GM12878 (cell line): ENCODE measurements around the gene SETMAR. TPM values are rescaled to one million over a fixed set of nuclear protein-coding genes. Genes with fewer than 3 reads are reported as not detected.

Experiments used
- ATAC-seq: fragments of 200-7000 bp; cut with Tn5 transposase; 3 replicates; pipeline ENCODE4 v1.9.1; 2020; ENCODE audit warnings: mild to moderate bottlenecking, moderate library complexity
- BruUV-seq: library from RNA; stranded (reverse); fragments of 400-500 nt; replicated peaks from 2 replicates; lab custom pipeline; 2021; lab: Mats Ljungman, UMichigan
- CTCF ChIA-PET: fragments of 300-600 bp; sonication (Branson Sonifier 250); formaldehyde crosslinking; extraction: SDS; loops from one replicate; lab custom pipeline; 2021; ENCODE audit warnings: inconsistent platforms; lab: Yijun Ruan, JAX
- POLR2A ChIA-PET: fragments of 350-600 bp; formaldehyde crosslinking; extraction: SDS; loops from one replicate; lab custom pipeline; 2021; ENCODE audit warnings: inconsistent platforms; lab: Charles Lee
- RAD21 ChIA-PET: fragments of 300-600 bp; sonication (Branson Sonifier 250); formaldehyde crosslinking; loops from one replicate; lab custom pipeline; 2023; ENCODE audit warnings: antibody characterized with exemption; ENCODE audit not compliant: unreplicated experiment; lab: Charles Lee
- SMC1A ChIA-PET: fragments of 300-600 bp; sonication (Branson Sonifier 250); formaldehyde crosslinking; loops from one replicate; lab custom pipeline; 2023; ENCODE audit not compliant: unreplicated experiment, uncharacterized antibody; lab: Charles Lee
- DNase-seq: peaks from one replicate; pipeline ENCODE4 v3.0.0-alpha.2; 2011; ENCODE audit warnings: low read depth, low spot score
- FAIRE-seq: peaks from 3 replicates; lab custom pipeline; 2011; peaks lifted over from hg19 to GRCh38; lab: Jason Lieb, UNC
- H2AFZ ChIP-seq: 2 replicates; pipeline ENCODE4 v1.6.0; 2011; ENCODE audit warnings: low read depth, low read length, control low read depth; ENCODE audit not compliant: control insufficient read depth
- H3K27ac ChIP-seq: 2 replicates; pipeline ENCODE4 v1.5.1; 2011; ENCODE audit warnings: control low read depth; ENCODE audit not compliant: control insufficient read depth, insufficient read depth
- H3K27me3 ChIP-seq, 2 experiments: replicated peaks in 1 of 2; 2 replicates each; pipeline versions ENCODE4 v1.6.0 to v1.6.1; 2011; ENCODE audit warnings: low read length in 1 of 2; ENCODE audit not compliant: control insufficient read depth in 2 of 2, insufficient read depth in 2 of 2
- H3K36me3 ChIP-seq, 2 experiments: 2 replicates each; pipeline ENCODE4 v1.5.1; 2011; ENCODE audit warnings: low read length in 1 of 2; ENCODE audit not compliant: control insufficient read depth in 2 of 2, insufficient read depth in 2 of 2
- H3K4me1 ChIP-seq: 2 replicates; pipeline ENCODE4 v1.6.1; 2011; ENCODE audit warnings: mild to moderate bottlenecking, low read length, moderate library complexity, mixed read lengths; ENCODE audit not compliant: control insufficient read depth, insufficient read depth
- H3K4me2 ChIP-seq: 2 replicates; pipeline ENCODE4 v1.6.0; 2011; ENCODE audit warnings: control low read depth; ENCODE audit not compliant: control insufficient read depth, insufficient read depth
- H3K4me3 ChIP-seq: fragments of 200-600 bp; sonication (generic); 2 replicates; pipeline ENCODE4 v1.5.1; 2016
- H3K79me2 ChIP-seq: 2 replicates; pipeline ENCODE4 v1.6.0; 2011; ENCODE audit warnings: low read length; ENCODE audit not compliant: control insufficient read depth, insufficient read depth
- H3K9ac ChIP-seq: 2 replicates; pipeline ENCODE4 v1.8.0; 2011; ENCODE audit warnings: low read length, control low read depth, mixed read lengths; ENCODE audit not compliant: control insufficient read depth, insufficient read depth
- H3K9me3 ChIP-seq: replicated peaks from 3 replicates; pipeline ENCODE4 v1.5.1; 2011; ENCODE audit warnings: mild to moderate bottlenecking, low read length; ENCODE audit not compliant: control insufficient read depth, insufficient read depth
- H4K20me1 ChIP-seq: 2 replicates; pipeline ENCODE4 v1.6.0; 2011; ENCODE audit not compliant: control insufficient read depth, insufficient read depth
- ATF3 ChIP-seq: IDR thresholded peaks from 2 replicates; pipeline ENCODE4 v1.6.1; 2011; ENCODE audit warnings: low read depth, mild to moderate bottlenecking, low read length, moderate library complexity, borderline replicate concordance; ENCODE audit errors: extremely low read depth
- BCL11A ChIP-seq: IDR thresholded peaks from 2 replicates; pipeline ENCODE4 v1.6.1; 2011; ENCODE audit warnings: low read depth, low read length
- E2F8 ChIP-seq: fragments of 450-650 bp; IDR thresholded peaks from 2 replicates; pipeline ENCODE4 v1.6.1; 2018; ENCODE audit warnings: mild to moderate bottlenecking, low read depth, moderate library complexity; ENCODE audit not compliant: partially characterized antibody
- GABPA ChIP-seq: IDR thresholded peaks from 2 replicates; pipeline ENCODE4 v1.6.1; 2014; ENCODE audit warnings: antibody characterized with exemption, low read depth, mild to moderate bottlenecking, inconsistent platforms
- KAT2A ChIP-seq: conservative IDR thresholded peaks from 2 replicates; pipeline ENCODE4 v1.6.1; 2011; ENCODE audit warnings: low read depth, low read length; ENCODE audit not compliant: control insufficient read depth
- KDM1A ChIP-seq: fragments of 200-600 bp; sonication (generic); IDR thresholded peaks from 2 replicates; pipeline ENCODE4 v1.6.1; 2016; ENCODE audit warnings: borderline replicate concordance
- MEF2B ChIP-seq: fragments of 450-650 bp; IDR thresholded peaks from 2 replicates; pipeline ENCODE4 v1.6.1; 2018; ENCODE audit warnings: mild to moderate bottlenecking, moderate library complexity; ENCODE audit not compliant: partially characterized antibody, poor library complexity, severe bottlenecking
- MTA3 ChIP-seq: IDR thresholded peaks from 2 replicates; pipeline ENCODE4 v1.6.1; 2012; ENCODE audit warnings: low read length, inconsistent platforms, borderline replicate concordance
- MXI1 ChIP-seq: fragments of 150-350 bp; IDR thresholded peaks from 2 replicates; pipeline ENCODE4 v1.6.1; 2011; ENCODE audit warnings: low read depth, mild to moderate bottlenecking, inconsistent platforms, low read length, improper control_type of control experiment
- NFIC ChIP-seq: IDR thresholded peaks from 2 replicates; pipeline ENCODE4 v1.6.1; 2012; ENCODE audit warnings: low read depth, mild to moderate bottlenecking, inconsistent platforms, low read length, moderate library complexity
- NKRF ChIP-seq: fragments of 450-650 bp; conservative IDR thresholded peaks from 2 replicates; pipeline ENCODE4 v1.6.1; 2017; ENCODE audit warnings: mild to moderate bottlenecking, moderate library complexity
- SPI1 ChIP-seq: IDR thresholded peaks from 2 replicates; pipeline ENCODE4 v1.6.1; 2011; ENCODE audit warnings: low read depth, mild to moderate bottlenecking, low read length, moderate library complexity, borderline replicate concordance; ENCODE audit not compliant: insufficient read depth
- SUPT20H ChIP-seq: IDR thresholded peaks from 2 replicates; pipeline ENCODE4 v1.6.1; 2011; ENCODE audit warnings: low read depth, mild to moderate bottlenecking, low read length, moderate library complexity, borderline replicate concordance; ENCODE audit not compliant: control insufficient read depth
- WRNIP1 ChIP-seq: IDR thresholded peaks from 2 replicates; pipeline ENCODE4 v1.6.1; 2011; ENCODE audit warnings: low read depth, low read length, improper control_type of control experiment, borderline replicate concordance
- ZZZ3 ChIP-seq: IDR thresholded peaks from 2 replicates; pipeline ENCODE4 v1.6.1; 2011; ENCODE audit warnings: low read depth; ENCODE audit not compliant: control insufficient read depth, insufficient read length
- WGBS: methylation state at CpG from one replicate; pipeline ENCODE4 v1.1.6; 2016; ENCODE audit warnings: low lambda C conversion rate; ENCODE audit not compliant: insufficient replicate concordance, insufficient coverage; ENCODE audit errors: missing lambda C conversion rate; 5-methylcytosine and 5-hydroxymethylcytosine counted together
- in situ Hi-C: fragments of 300-500 bp; cut with MboI; formaldehyde crosslinking; loops from 9 replicates; pipeline ENCODE4 v1.14.3; 2018; ENCODE audit warnings: mixed read lengths
- intact Hi-C: fragments of 100-400 bp; cut with micrococcal nuclease; formaldehyde crosslinking; loops from one replicate; pipeline ENCODE4 v1.14.2; 2022; ENCODE audit not compliant: unreplicated experiment
- polyA plus RNA-seq, 11 experiments: library from polyadenylated mRNA; depleted of rRNA in 4 of 11; unstranded in 6 of 11; stranded (reverse) in 5 of 11; fragments of >200 nt; fragmentation: Nextera tagmentation in 4 of 11; fragmentation: Illumina TruSeq in 1 of 11; extraction: Ambion mirVana in 4 of 11; extraction: Trizol in 1 of 11; gene quantifications; 1 replicate in 1 of 11; 2 replicates in 10 of 11; pipeline versions ENCODE4 v1.2.1 to v1.2.3, GENCODE V29; 2011 to 2016; ENCODE audit warnings: inconsistent platforms in 2 of 11, missing spikeins in 2 of 11, low read depth in 1 of 11
- total RNA-seq, 4 experiments: library from RNA; depleted of rRNA in 3 of 4; stranded (reverse); fragments of >200 nt in 3 of 4; fragmentation: Illumina TruSeq in 1 of 4; extraction: Trizol in 1 of 4; gene quantifications; 2 replicates each; pipeline versions ENCODE4 v1.2.1 to v1.2.3, GENCODE V29; 2013 to 2021

SETMAR gene
- total and polyA plus RNA-seq, 10 of the 15 experiments (the other 5 are each of a cell fraction or from before 2014, with no cell fraction given) = 7.1 to 25.1 (median 20.3) TPM

DNA sequence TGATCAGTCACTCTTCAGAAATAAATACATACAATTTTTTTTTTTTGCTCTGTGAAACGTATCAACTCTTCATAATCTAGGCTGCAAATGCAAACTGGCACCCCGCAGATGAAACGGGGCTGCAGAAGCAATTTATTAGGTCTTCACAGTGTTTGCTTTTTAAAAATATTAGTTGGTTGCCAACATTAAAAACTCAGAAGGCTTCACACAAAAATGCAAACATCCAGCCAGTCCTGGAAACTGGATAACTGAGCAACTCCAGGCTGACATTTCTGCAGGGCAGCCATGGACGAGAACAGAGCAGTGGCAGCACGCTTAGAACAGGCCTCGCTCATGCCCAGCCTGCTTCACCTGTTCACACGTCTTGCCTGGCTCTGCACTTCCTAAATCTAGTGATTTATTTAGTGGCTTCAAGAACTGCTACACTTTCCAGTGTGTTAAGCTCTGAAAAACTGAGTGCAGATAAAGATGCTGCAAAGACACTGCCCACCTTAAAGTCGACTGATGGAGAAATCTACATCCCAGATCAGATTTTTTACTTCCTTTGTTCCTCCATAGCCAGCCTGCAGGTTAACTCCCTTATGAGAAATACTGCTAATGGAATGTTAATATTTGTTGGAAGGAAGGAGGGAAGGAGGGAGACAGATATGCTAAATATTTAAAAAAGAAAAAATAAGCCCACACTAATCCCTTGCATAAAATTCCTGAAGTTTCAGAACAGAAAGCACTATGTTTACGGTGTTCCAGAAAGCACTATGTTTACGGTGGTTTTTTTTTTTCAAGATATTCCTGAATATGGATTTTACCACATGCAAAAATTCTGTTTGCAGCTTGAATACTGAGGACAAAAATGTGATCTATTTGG, 53.6 kb downstream of the SETMAR start:
- in situ Hi-C loops (loop anchor here (10.0 kb wide), 1 partner anchor 708 kb away; no protein-coding TSS in a partner anchor), intact Hi-C loops (loop anchor here (10.0 kb wide), 1 partner anchor 698 kb away; no protein-coding TSS in a partner anchor)
- Histone ChIP-seq H3K9me3 (no peaks in the 10 kb centered on the region; the same call in 2 of the 3 replicates), H3K27ac (no peak overlapping the region), H3K4me1 (no peaks in the 10 kb centered on the region), H3K9ac (no peak overlapping the region), H3K36me3 (no peaks in the 10 kb centered on the region; a peak in 1 of 4 replicates), H3K79me2 (no peaks in the 10 kb centered on the region), H3K27me3 (no peaks in the 10 kb centered on the region), H4K20me1 (no peaks in the 10 kb centered on the region), H2AFZ (no peak overlapping the region), H3K4me3 (no peak overlapping the region), H3K4me2 (no peak overlapping the region)
- ATAC-seq = no peak
- CTCF ChIA-PET = interaction anchor here (0.6 to 1.5 kb wide), 3 partner anchors 68 to 277 kb away, joined by 3 to 9 read pairs (median 3); no protein-coding TSS in a partner anchor
- DNase-seq = no peak
- 82% methylated on average over 10 of the region's 10 CpGs for WGBS
- RAD21 ChIA-PET = interaction anchor here (1.0 kb wide), 1 partner anchor 355 kb away, joined by 3 read pairs; no protein-coding TSS in a partner anchor
- POLR2A ChIA-PET = interaction anchor here (0.6 kb wide), 1 partner anchor 13 kb away, joined by 4 read pairs; no protein-coding TSS in a partner anchor
- no peak for FAIRE-seq
- no TSS peak for BruUV-seq
- SMC1A ChIA-PET = interaction anchor here (0.7 kb wide), 1 partner anchor 131 kb away, joined by 3 read pairs; no protein-coding TSS in a partner anchor
- no peak for TF ChIP-seq KDM1A
- TF ChIP-seq MTA3 = no peak
- TF ChIP-seq ATF3 = no peak
- TF ChIP-seq BCL11A = no peak
- TF ChIP-seq NFIC = no peak
- TF ChIP-seq MXI1 = no peak
- no peak for TF ChIP-seq SPI1
- no peak for TF ChIP-seq ZZZ3
- TF ChIP-seq MEF2B = no peak
- no peak for TF ChIP-seq SUPT20H
- TF ChIP-seq WRNIP1 = no peak
- no peak for TF ChIP-seq GABPA
- no peak for TF ChIP-seq NKRF
- TF ChIP-seq KAT2A = no peak
- TF ChIP-seq E2F8 = no peak
